ENCODE results near the gene SYT1.

The SYT1 gene

GRCh38 chr12:78891646-78892353, 27.2 kb downstream of the SYT1 start:
- Histone ChIP-seq H3K9ac (ENCODE audit: low read depth, low read length) (no peak overlapping the region), H3K9me3 (ENCODE audit: control insufficient read depth, insufficient read depth, low read length) (no peaks in the 10 kb centered on the region), H3K4me1 (ENCODE audit: control insufficient read depth, insufficient read depth, low read length) (peaks cover 11% of the 10 kb centered on the region), H3K4me3 (ENCODE audit: low read depth, low read length) (no peak overlapping the region), H3K36me3 (ENCODE audit: control insufficient read depth, insufficient read depth, low read length) (no peaks in the 10 kb centered on the region), H3K27me3 (ENCODE audit: control insufficient read depth, insufficient read depth, low read length) (no peaks in the 10 kb centered on the region), H3K27ac (ENCODE audit: low read depth, low read length) (no peak overlapping the region)

- Histone ChIP-seq H3K4me1 (ENCODE audit: control insufficient read depth, insufficient read depth, low read length) (no peaks in the 10 kb centered on the region; the same call in 1 of the 2 replicates), H3K4me3 (ENCODE audit: low read depth, low read length) (no peak overlapping the region), H3K9ac (ENCODE audit: low read depth, low read length) (no peak overlapping the region), H3K36me3 (ENCODE audit: control insufficient read depth, insufficient read depth, low read length) (no peaks in the 10 kb centered on the region), H3K9me3 (ENCODE audit: control insufficient read depth, insufficient read depth, low read length) (no peaks in the 10 kb centered on the region), H3K27ac (ENCODE audit: low read depth, low read length) (no peak overlapping the region), H3K27me3 (ENCODE audit: control insufficient read depth, insufficient read depth, low read length) (no peaks in the 10 kb centered on the region)
Observed at GRCh38 chr12:78898416-78898815, 33.8 kb downstream of the SYT1 start.

GRCh38 chr12:78914859-78915331, 50.3 kb downstream of the SYT1 start:
- Histone ChIP-seq H3K4me3 (ENCODE audit: low read depth, low read length) (peak overlapping the region; percentile 18; the same call in 1 of the 2 replicates), H3K27me3 (ENCODE audit: control insufficient read depth, insufficient read depth, low read length) (no peaks in the 10 kb centered on the region), H3K9me3 (ENCODE audit: control insufficient read depth, insufficient read depth, low read length) (no peaks in the 10 kb centered on the region), H3K9ac (ENCODE audit: low read depth, low read length) (no peak overlapping the region), H3K36me3 (ENCODE audit: control insufficient read depth, insufficient read depth, low read length) (no peaks in the 10 kb centered on the region), H3K4me1 (ENCODE audit: control insufficient read depth, insufficient read depth, low read length) (peaks cover 51% of the 10 kb centered on the region), H3K27ac (ENCODE audit: low read depth, low read length) (peak overlapping the region; percentile 74)

GRCh38 chr12:78916845-78917480, 52.4 kb downstream of the SYT1 start:
- H3K4me1 ChIP-seq (ENCODE audit: control insufficient read depth, insufficient read depth, low read length) = peaks cover 54% of the 10 kb centered on the region
- no peak overlapping the region for H3K4me3 ChIP-seq (ENCODE audit: low read depth, low read length)
- peak overlapping the region; percentile 47 for H3K27ac ChIP-seq (ENCODE audit: low read depth, low read length)
- no peak overlapping the region for H3K9ac ChIP-seq (ENCODE audit: low read depth, low read length)
- no peaks in the 10 kb centered on the region for H3K9me3 ChIP-seq (ENCODE audit: control insufficient read depth, insufficient read depth, low read length)
- no peaks in the 10 kb centered on the region for H3K27me3 ChIP-seq (ENCODE audit: control insufficient read depth, insufficient read depth, low read length)
- H3K36me3 ChIP-seq (ENCODE audit: control insufficient read depth, insufficient read depth, low read length) = no peaks in the 10 kb centered on the region

GRCh38 chr12:78917513-78917912, 52.9 kb downstream of the SYT1 start:
- Histone ChIP-seq H3K27ac (ENCODE audit: low read depth, low read length) (no peak overlapping the region), H3K4me3 (ENCODE audit: low read depth, low read length) (no peak overlapping the region), H3K36me3 (ENCODE audit: control insufficient read depth, insufficient read depth, low read length) (no peaks in the 10 kb centered on the region), H3K4me1 (ENCODE audit: control insufficient read depth, insufficient read depth, low read length) (peaks cover 54% of the 10 kb centered on the region), H3K27me3 (ENCODE audit: control insufficient read depth, insufficient read depth, low read length) (no peaks in the 10 kb centered on the region), H3K9me3 (ENCODE audit: control insufficient read depth, insufficient read depth, low read length) (no peaks in the 10 kb centered on the region), H3K9ac (ENCODE audit: low read depth, low read length) (no peak overlapping the region)

- Histone ChIP-seq H3K9ac (ENCODE audit: low read depth, low read length) (no peak overlapping the region), H3K4me3 (ENCODE audit: low read depth, low read length) (no peak overlapping the region), H3K9me3 (ENCODE audit: control insufficient read depth, insufficient read depth, low read length) (no peaks in the 10 kb centered on the region), H3K4me1 (ENCODE audit: control insufficient read depth, insufficient read depth, low read length) (peaks cover 54% of the 10 kb centered on the region), H3K27me3 (ENCODE audit: control insufficient read depth, insufficient read depth, low read length) (no peaks in the 10 kb centered on the region), H3K36me3 (ENCODE audit: control insufficient read depth, insufficient read depth, low read length) (no peaks in the 10 kb centered on the region), H3K27ac (ENCODE audit: low read depth, low read length) (peak overlapping the region; percentile 40)
Observed at GRCh38 chr12:78918268-78918667, 53.7 kb downstream of the SYT1 start.

- no peak overlapping the region for H3K27ac ChIP-seq (ENCODE audit: low read depth, low read length)
- H3K4me3 ChIP-seq (ENCODE audit: low read depth, low read length) = no peak overlapping the region
Observed at GRCh38 chr12:78928200-78929074, 63.9 kb downstream of the SYT1 start.

GRCh38 chr12:78929075-78929418, 64.5 kb downstream of the SYT1 start:
- no peaks in the 10 kb centered on the region for H3K9me3 ChIP-seq (ENCODE audit: control insufficient read depth, insufficient read depth, low read length)
- 0 out of 2 replicates have a peak, but pooled peaks cover 2% of the 10 kb centered on the region for H3K4me1 ChIP-seq (ENCODE audit: control insufficient read depth, insufficient read depth, low read length)
- H3K27ac ChIP-seq (ENCODE audit: low read depth, low read length) = no peak overlapping the region

More at GRCh38 chr12:78928200-78929074, 63.9 kb downstream of the SYT1 start:
- Histone ChIP-seq H3K4me1 (ENCODE audit: control insufficient read depth, insufficient read depth, low read length) (0 out of 2 replicates have a peak, but pooled peaks cover 2% of the 10 kb centered on the region), H3K27me3 (ENCODE audit: control insufficient read depth, insufficient read depth, low read length) (no peaks in the 10 kb centered on the region), H3K36me3 (ENCODE audit: control insufficient read depth, insufficient read depth, low read length) (no peaks in the 10 kb centered on the region), H3K9me3 (ENCODE audit: control insufficient read depth, insufficient read depth, low read length) (no peaks in the 10 kb centered on the region), H3K9ac (ENCODE audit: low read depth, low read length) (no peak overlapping the region)

GRCh38 chr12:78931466-78931990, 67.0 kb downstream of the SYT1 start:
- Histone ChIP-seq H3K27ac (ENCODE audit: low read depth, low read length) (no peak overlapping the region), H3K4me3 (ENCODE audit: low read depth, low read length) (no peak overlapping the region), H3K9ac (ENCODE audit: low read depth, low read length) (no peak overlapping the region), H3K9me3 (ENCODE audit: control insufficient read depth, insufficient read depth, low read length) (no peaks in the 10 kb centered on the region), H3K36me3 (ENCODE audit: control insufficient read depth, insufficient read depth, low read length) (no peaks in the 10 kb centered on the region), H3K27me3 (ENCODE audit: control insufficient read depth, insufficient read depth, low read length) (no peaks in the 10 kb centered on the region), H3K4me1 (ENCODE audit: control insufficient read depth, insufficient read depth, low read length) (peaks cover 2% of the 10 kb centered on the region; the same call in 1 of the 2 replicates)

More at GRCh38 chr12:78929075-78929418, 64.5 kb downstream of the SYT1 start:
- Histone ChIP-seq H3K9ac (ENCODE audit: low read depth, low read length) (no peak overlapping the region), H3K36me3 (ENCODE audit: control insufficient read depth, insufficient read depth, low read length) (no peaks in the 10 kb centered on the region), H3K27me3 (ENCODE audit: control insufficient read depth, insufficient read depth, low read length) (no peaks in the 10 kb centered on the region), H3K4me3 (ENCODE audit: low read depth, low read length) (no peak overlapping the region)

GRCh38 chr12:78933014-78933413, 68.4 kb downstream of the SYT1 start:
- Histone ChIP-seq H3K4me1 (ENCODE audit: control insufficient read depth, insufficient read depth, low read length) (peaks cover 7% of the 10 kb centered on the region; the same call in 1 of the 2 replicates), H3K36me3 (ENCODE audit: control insufficient read depth, insufficient read depth, low read length) (no peaks in the 10 kb centered on the region), H3K27ac (ENCODE audit: low read depth, low read length) (no peak overlapping the region)

More at GRCh38 chr12:78933014-78933413, 68.4 kb downstream of the SYT1 start:
- no peaks in the 10 kb centered on the region for H3K27me3 ChIP-seq (ENCODE audit: control insufficient read depth, insufficient read depth, low read length)
- H3K9ac ChIP-seq (ENCODE audit: low read depth, low read length) = no peak overlapping the region
- H3K4me3 ChIP-seq (ENCODE audit: low read depth, low read length) = no peak overlapping the region
- no peaks in the 10 kb centered on the region for H3K9me3 ChIP-seq (ENCODE audit: control insufficient read depth, insufficient read depth, low read length)

Data from HUES48 (cell line).